Loucy (cell line): Measurements from ENCODE around the gene KRT82.

Experiments used
- CTCF ChIP-seq: fragments of 200-600 bp; sonication (generic); conservative IDR thresholded peaks from 2 replicates; pipeline ENCODE4 v1.5.1; 2014; ENCODE audit warnings: mild to moderate bottlenecking, antibody characterized with exemption, low read length
- EZH2phosphoT487 ChIP-seq: fragments of 200-600 bp; IDR thresholded peaks from 2 replicates; pipeline ENCODE4 v1.6.1; 2018; ENCODE audit warnings: antibody characterized with exemption, mild to moderate bottlenecking, moderate library complexity, borderline replicate concordance

- TF ChIP-seq CTCF (no peak), EZH2phosphoT487 (no peak)
These were observed 59.5 kb downstream of the KRT82 start for GRCh38 chr12:52346593-52346992.
